Measurements from ENCODE around the gene RNASEL. TPM values are rescaled to one million over a fixed set of nuclear protein-coding genes. Genes with fewer than 3 reads are reported as not detected.

RNASEL gene
- total and polyA plus RNA-seq, 9 of the 15 experiments (the other 6 are each of a cell fraction or from before 2014, with no cell fraction given), result 4.3 to 11.1 (median 7.2) TPM

DNA sequence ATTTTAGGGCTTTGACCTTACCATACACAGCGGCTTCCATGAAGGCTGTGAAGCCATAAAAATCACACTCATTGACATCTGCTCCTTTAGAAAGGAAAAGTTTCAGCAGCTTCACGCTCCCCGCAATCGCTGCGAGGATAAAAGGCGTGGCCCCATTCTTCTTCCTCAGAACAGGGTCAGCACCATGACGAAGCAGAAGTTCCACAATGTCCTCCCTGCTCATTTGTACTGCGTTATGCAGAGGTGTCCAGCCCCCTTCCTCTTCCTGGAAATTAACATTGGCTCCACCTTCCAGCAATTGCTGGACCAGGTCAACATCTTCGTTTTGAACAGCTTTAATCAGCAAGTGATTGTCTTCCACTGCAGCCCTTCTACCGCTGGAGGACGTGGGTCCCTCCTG is 2.7 kb downstream of the RNASEL start:
- peak; percentile 55 to 88 (median 72) for DNase-seq (ENCODE audit: extremely low read depth in 1 of 4, low spot score in 3 of 4)
- no peaks in the 10 kb centered on the region for H4K20me1 ChIP-seq (replicated peaks; ENCODE audit: control insufficient read depth, insufficient read depth, low read length)
- H3K9me1 ChIP-seq (ENCODE audit: control insufficient read depth, insufficient read depth, low read length), result no peaks in the 10 kb centered on the region
- peak; percentile 81 for ATAC-seq
- BruUV-seq (replicated peaks), result no TSS peak
- intact Hi-C loops (cut with micrococcal nuclease) (loop anchor here (10.0 kb wide), 1 partner anchor 282 kb away; no protein-coding TSS in a partner anchor), in situ Hi-C loops (cut with MboI) (loop anchor here (10.0 kb wide), 1 partner anchor 282 kb away; no protein-coding TSS in a partner anchor)
- ChIA-PET POLR2A (interaction anchor here (0.5 to 0.9 kb wide), 6 partner anchors 9 to 205 kb away, joined by 3 to 4 read pairs (median 3); no protein-coding TSS in a partner anchor), CTCF (ENCODE audit: low intra/inter-chr PET ratio) (interaction anchor here (1.2 kb wide), 1 partner anchor 15 kb away, joined by 3 read pairs; no protein-coding TSS in a partner anchor)
- H3K9ac ChIP-seq (ENCODE audit: insufficient read depth in 1 of 2, low read depth in 2 of 2, low read length in 2 of 2), result peak overlapping the region; percentile 1 to 34; a peak in 3 of 4 replicates
- no peaks in the 10 kb centered on the region for H3K9me3 ChIP-seq (replicated peaks; ENCODE audit: control insufficient read depth, insufficient read depth, low read depth, low read length)
- peak overlapping the region; percentile 84 for H3K4me2 ChIP-seq (ENCODE audit: insufficient read depth, low read length)
- H3K4me1 ChIP-seq (replicated peaks in 1 of 2; ENCODE audit: control insufficient read depth in 2 of 2, insufficient read depth in 2 of 2, low read length in 2 of 2), result peaks cover 0 to 42% of the 10 kb centered on the region in 2 experiments; a peak in 4 of 5 replicates
- peak overlapping the region; percentile 41 for H3K27ac ChIP-seq (ENCODE audit: extremely low read depth, low read depth, low read length)
- H3K4me3 ChIP-seq, result peak overlapping the region; percentile 15
- peaks cover 7% of the 10 kb centered on the region; the same call in 2 of the 3 replicates for H3K36me3 ChIP-seq (ENCODE audit: control insufficient read depth, insufficient read depth, low read length)
- no peaks in the 10 kb centered on the region for H3K79me2 ChIP-seq (ENCODE audit: control insufficient read depth, insufficient read depth, low read length)
- H2AFZ ChIP-seq (ENCODE audit: low read depth, low read length), result peak overlapping the region; percentile 90
- 5% methylated on average over 11 of the region's 11 CpGs for WGBS (ENCODE audit: insufficient coverage, low coverage, missing lambda C conversion rate)
- no peaks in the 10 kb centered on the region for H3K27me3 ChIP-seq (ENCODE audit: control insufficient read depth in 2 of 2, insufficient read depth in 2 of 2, low read length in 2 of 2)
- FAIRE-seq, result peak; percentile 93
- TF ChIP-seq SIX5 (IDR thresholded peaks at IDR 0.05; ENCODE audit: borderline replicate concordance in 1 of 2, insufficient read depth in 1 of 2, low read depth in 1 of 2, low read length in 2 of 2) (no peak), GABPB2 (CRISPR knock-in tag; conservative IDR thresholded peaks at IDR 0.05) (no peak), ZNF175 (CRISPR knock-in tag; IDR thresholded peaks at IDR 0.05; ENCODE audit: low read depth) (peak; percentile 19; the same call in 1 of the 2 replicates), ZNF134 (CRISPR knock-in tag; conservative IDR thresholded peaks at IDR 0.05) (0 out of 2 replicates have a peak, but pooled peaks have one; percentile 29), MAFF (IDR thresholded peaks at IDR 0.05; ENCODE audit: low read length) (peak; percentile 84), SPI1 (IDR thresholded peaks at IDR 0.05; ENCODE audit: borderline replicate concordance, low read depth, low read length) (peak; percentile 83; the same call in 1 of the 2 replicates), SMARCE1 (IDR thresholded peaks at IDR 0.05) (peak; percentile 34; the same call in 1 of the 2 replicates), STAT5A (IDR thresholded peaks at IDR 0.05; ENCODE audit: borderline replicate concordance, low read length) (peak; percentile 32; the same call in 1 of the 2 replicates), SREBF2 (CRISPR knock-in tag; IDR thresholded peaks at IDR 0.05) (no peak), TCF7L2 (IDR thresholded peaks at IDR 0.05; ENCODE audit: low read depth, low read length) (no peak), NCOA1 (IDR thresholded peaks at IDR 0.05; ENCODE audit: low read depth) (0 out of 2 replicates have a peak, but pooled peaks have one; percentile 46), HDAC1 (IDR thresholded peaks at IDR 0.05) (0 out of 4 replicates have a peak, but pooled peaks of 1 of the 2 experiments have one; percentile 10), EP300 (IDR thresholded peaks at IDR 0.05; ENCODE audit: low read length) (peak; percentile 49; the same call in 1 of the 2 replicates), RFX5 (IDR thresholded peaks at IDR 0.05; ENCODE audit: low read depth, low read length) (no peak), SRF (CRISPR knock-in tag; IDR thresholded peaks at IDR 0.05) (peak in 1 of 2 experiments; percentile 68; a peak in 1 of 4 replicates), ETV6 (IDR thresholded peaks at IDR 0.05; ENCODE audit: borderline replicate concordance in 1 of 2, low read depth in 2 of 2, low read length in 1 of 2) (peak; percentile 41 to 73; a peak in 3 of 4 replicates), ETV6 (CRISPR knock-in tag; IDR thresholded peaks at IDR 0.05; ENCODE audit: borderline replicate concordance) (no peak), HDGF (IDR thresholded peaks at IDR 0.05) (0 out of 2 replicates have a peak, but pooled peaks have one; percentile 73), NRF1 (conservative IDR thresholded peaks at IDR 0.05 in 1 of 2, IDR thresholded peaks at IDR 0.05 in 1 of 2) (peak; percentile 30 to 50; a peak in 2 of 4 replicates), SMARCA4 (IDR thresholded peaks at IDR 0.05) (peak; percentile 41; the same call in 1 of the 2 replicates), ZNF57 (CRISPR knock-in tag; IDR thresholded peaks at IDR 0.05) (no peak), ZNF384 (IDR thresholded peaks at IDR 0.05; ENCODE audit: low read depth, low read length) (no peak), HBP1 (CRISPR knock-in tag; IDR thresholded peaks at IDR 0.05) (no peak), ESRRA (IDR thresholded peaks at IDR 0.05; ENCODE audit: borderline replicate concordance, low read depth) (peak; percentile 73)

Data from K562 (cell line).